ENCODE measurements around the gene CDC27.

DNA sequence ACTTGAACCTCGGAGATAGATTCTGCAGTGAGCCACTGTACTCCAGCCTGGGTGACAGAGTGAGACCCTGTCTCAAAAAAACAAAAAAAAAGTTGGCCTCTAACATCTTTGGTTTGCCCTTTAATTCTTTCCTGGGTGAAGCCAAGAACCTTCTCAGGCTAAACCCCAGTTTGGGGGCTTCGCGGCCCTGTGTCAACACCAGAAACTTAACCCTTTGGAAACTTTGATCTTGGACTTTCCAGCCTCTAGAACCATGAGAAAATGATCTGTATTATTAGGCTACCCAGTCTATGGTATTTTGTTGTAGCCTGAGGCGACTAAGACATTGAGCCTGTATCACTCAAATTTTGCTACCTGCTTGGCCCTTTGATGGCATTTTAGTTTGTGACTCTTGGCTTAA lies 86.2 kb downstream of the CDC27 start:
- TF ChIP-seq, protein P1, sequence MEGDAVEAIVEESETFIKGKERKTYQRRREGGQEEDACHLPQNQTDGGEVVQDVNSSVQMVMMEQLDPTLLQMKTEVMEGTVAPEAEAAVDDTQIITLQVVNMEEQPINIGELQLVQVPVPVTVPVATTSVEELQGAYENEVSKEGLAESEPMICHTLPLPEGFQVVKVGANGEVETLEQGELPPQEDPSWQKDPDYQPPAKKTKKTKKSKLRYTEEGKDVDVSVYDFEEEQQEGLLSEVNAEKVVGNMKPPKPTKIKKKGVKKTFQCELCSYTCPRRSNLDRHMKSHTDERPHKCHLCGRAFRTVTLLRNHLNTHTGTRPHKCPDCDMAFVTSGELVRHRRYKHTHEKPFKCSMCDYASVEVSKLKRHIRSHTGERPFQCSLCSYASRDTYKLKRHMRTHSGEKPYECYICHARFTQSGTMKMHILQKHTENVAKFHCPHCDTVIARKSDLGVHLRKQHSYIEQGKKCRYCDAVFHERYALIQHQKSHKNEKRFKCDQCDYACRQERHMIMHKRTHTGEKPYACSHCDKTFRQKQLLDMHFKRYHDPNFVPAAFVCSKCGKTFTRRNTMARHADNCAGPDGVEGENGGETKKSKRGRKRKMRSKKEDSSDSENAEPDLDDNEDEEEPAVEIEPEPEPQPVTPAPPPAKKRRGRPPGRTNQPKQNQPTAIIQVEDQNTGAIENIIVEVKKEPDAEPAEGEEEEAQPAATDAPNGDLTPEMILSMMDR (IDR thresholded peaks at IDR 0.05) = no peak
- TF ChIP-seq POLR2A (IDR thresholded peaks at IDR 0.05; ENCODE audit: low read depth) (no peak), EP300 (IDR thresholded peaks at IDR 0.05) (no peak)
